Measurements from ENCODE around the gene PHF12. TPM values are rescaled to one million over a fixed set of nuclear protein-coding genes. Genes with fewer than 3 reads are reported as not detected.

The PHF12 gene
- total and polyA plus RNA-seq, 10 of the 15 experiments (the other 5 are each of a cell fraction or from before 2014, with no cell fraction given): 1.3 to 43.9 (median 19.2) TPM

DNA sequence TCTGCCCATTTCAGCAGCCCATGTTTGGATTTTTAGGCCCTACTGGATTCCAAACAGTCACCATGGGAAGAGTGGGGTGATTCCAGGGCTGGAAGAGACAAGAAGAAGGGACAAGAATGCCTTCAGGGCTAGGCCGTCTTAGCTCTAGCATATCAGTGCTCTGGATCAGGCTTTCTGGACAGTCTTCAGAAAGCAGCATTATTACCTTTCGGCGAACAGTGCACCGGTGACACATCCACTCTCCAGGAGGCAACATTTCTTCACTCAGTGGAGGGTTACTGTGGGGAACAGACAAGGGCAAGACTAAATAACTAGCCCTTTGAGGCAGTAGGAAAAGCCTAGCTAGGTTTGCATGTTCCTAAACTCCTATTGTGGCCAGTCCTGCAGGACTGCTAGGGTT lies 24.5 kb downstream of the PHF12 start:
- ATAC-seq (no peak), DNase-seq (ENCODE audit: low read depth, low spot score) (no peak), FAIRE-seq (no peak)
- Histone ChIP-seq H3K4me1 (ENCODE audit: control insufficient read depth, insufficient read depth, low read length) (peaks cover 12% of the 10 kb centered on the region), H2AFZ (ENCODE audit: control insufficient read depth, low read depth, low read length) (no peak overlapping the region), H3K9me3 (replicated peaks; ENCODE audit: control insufficient read depth, insufficient read depth, low read length) (peaks cover 8% of the 10 kb centered on the region; the same call in 2 of the 3 replicates), H3K4me3 (no peak overlapping the region), H3K27ac (ENCODE audit: control insufficient read depth, insufficient read depth) (0 out of 2 replicates have a peak overlapping the region, but pooled peaks have one; percentile 32), H3K4me2 (ENCODE audit: control insufficient read depth, insufficient read depth) (no peak overlapping the region), H3K79me2 (ENCODE audit: control insufficient read depth, insufficient read depth, low read length) (peaks cover 20% of the 10 kb centered on the region), H3K27me3 (replicated peaks in 1 of 2; ENCODE audit: control insufficient read depth in 2 of 2, insufficient read depth in 2 of 2, low read length in 1 of 2) (no peaks in the 10 kb centered on the region), H3K9ac (ENCODE audit: control insufficient read depth, insufficient read depth, low read length) (no peak overlapping the region), H4K20me1 (ENCODE audit: control insufficient read depth, insufficient read depth) (0 out of 2 replicates have a peak, but pooled peaks cover 3% of the 10 kb centered on the region), H3K36me3 (ENCODE audit: control insufficient read depth in 2 of 2, insufficient read depth in 2 of 2, low read length in 1 of 2) (peaks cover 13 to 31% of the 10 kb centered on the region in 2 experiments)
- no TSS peak for BruUV-seq (replicated peaks)
- in situ Hi-C loops (cut with MboI) (no loop called here), intact Hi-C loops (cut with micrococcal nuclease; ENCODE audit: unreplicated experiment) (no loop called here)
- ChIA-PET POLR2A (interaction anchor here (0.8 to 2.6 kb wide), 5 partner anchors 17 to 32 kb away, joined by 3 to 7 read pairs (median 5); partner anchors contain the start of genes DHRS13 and PHF12), CTCF (interaction anchor here (1.0 to 3.3 kb wide), 8 partner anchors 10 to 200 kb away, joined by 4 to 21 read pairs (median 6); partner anchors contain the start of gene TLCD1), RAD21 (ENCODE audit: unreplicated experiment) (interaction anchor here (1.8 to 2.5 kb wide), 2 partner anchors 11 to 18 kb away, joined by 6 read pairs; no protein-coding TSS in a partner anchor), SMC1A (ENCODE audit: uncharacterized antibody, unreplicated experiment) (interaction anchor here (0.7 to 7.3 kb wide), 10 partner anchors 8 to 200 kb away, joined by 3 to 34 read pairs (median 4); no protein-coding TSS in a partner anchor)
- WGBS (ENCODE audit: insufficient coverage, insufficient replicate concordance, low lambda C conversion rate, missing lambda C conversion rate): 97% methylated on average over 4 of the region's 4 CpGs
- TF ChIP-seq, protein P1, sequence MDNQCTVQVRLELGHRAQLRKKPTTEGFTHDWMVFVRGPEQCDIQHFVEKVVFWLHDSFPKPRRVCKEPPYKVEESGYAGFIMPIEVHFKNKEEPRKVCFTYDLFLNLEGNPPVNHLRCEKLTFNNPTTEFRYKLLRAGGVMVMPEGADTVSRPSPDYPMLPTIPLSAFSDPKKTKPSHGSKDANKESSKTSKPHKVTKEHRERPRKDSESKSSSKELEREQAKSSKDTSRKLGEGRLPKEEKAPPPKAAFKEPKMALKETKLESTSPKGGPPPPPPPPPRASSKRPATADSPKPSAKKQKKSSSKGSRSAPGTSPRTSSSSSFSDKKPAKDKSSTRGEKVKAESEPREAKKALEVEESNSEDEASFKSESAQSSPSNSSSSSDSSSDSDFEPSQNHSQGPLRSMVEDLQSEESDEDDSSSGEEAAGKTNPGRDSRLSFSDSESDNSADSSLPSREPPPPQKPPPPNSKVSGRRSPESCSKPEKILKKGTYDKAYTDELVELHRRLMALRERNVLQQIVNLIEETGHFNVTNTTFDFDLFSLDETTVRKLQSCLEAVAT (IDR thresholded peaks at IDR 0.05): no peak
- TF ChIP-seq RCOR1 (conservative IDR thresholded peaks at IDR 0.05; ENCODE audit: low read depth, low read length) (no peak), ELK1 (IDR thresholded peaks at IDR 0.05; ENCODE audit: low read depth, low read length) (no peak), ZBTB33 (IDR thresholded peaks at IDR 0.05) (no peak), GATAD2B (conservative IDR thresholded peaks at IDR 0.05; ENCODE audit: low read depth) (no peak), TBL1XR1 (IDR thresholded peaks at IDR 0.05; ENCODE audit: low read depth, low read length) (no peak), SUPT20H (IDR thresholded peaks at IDR 0.05; ENCODE audit: borderline replicate concordance, control insufficient read depth, low read depth, low read length) (no peak), POLR2AphosphoS2 (IDR thresholded peaks at IDR 0.05; ENCODE audit: low read depth, low read length) (no peak)
- TF ChIP-seq, protein P2, sequence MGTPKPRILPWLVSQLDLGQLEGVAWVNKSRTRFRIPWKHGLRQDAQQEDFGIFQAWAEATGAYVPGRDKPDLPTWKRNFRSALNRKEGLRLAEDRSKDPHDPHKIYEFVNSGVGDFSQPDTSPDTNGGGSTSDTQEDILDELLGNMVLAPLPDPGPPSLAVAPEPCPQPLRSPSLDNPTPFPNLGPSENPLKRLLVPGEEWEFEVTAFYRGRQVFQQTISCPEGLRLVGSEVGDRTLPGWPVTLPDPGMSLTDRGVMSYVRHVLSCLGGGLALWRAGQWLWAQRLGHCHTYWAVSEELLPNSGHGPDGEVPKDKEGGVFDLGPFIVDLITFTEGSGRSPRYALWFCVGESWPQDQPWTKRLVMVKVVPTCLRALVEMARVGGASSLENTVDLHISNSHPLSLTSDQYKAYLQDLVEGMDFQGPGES (IDR thresholded peaks at IDR 0.05): no peak
- TF ChIP-seq, protein P3, sequence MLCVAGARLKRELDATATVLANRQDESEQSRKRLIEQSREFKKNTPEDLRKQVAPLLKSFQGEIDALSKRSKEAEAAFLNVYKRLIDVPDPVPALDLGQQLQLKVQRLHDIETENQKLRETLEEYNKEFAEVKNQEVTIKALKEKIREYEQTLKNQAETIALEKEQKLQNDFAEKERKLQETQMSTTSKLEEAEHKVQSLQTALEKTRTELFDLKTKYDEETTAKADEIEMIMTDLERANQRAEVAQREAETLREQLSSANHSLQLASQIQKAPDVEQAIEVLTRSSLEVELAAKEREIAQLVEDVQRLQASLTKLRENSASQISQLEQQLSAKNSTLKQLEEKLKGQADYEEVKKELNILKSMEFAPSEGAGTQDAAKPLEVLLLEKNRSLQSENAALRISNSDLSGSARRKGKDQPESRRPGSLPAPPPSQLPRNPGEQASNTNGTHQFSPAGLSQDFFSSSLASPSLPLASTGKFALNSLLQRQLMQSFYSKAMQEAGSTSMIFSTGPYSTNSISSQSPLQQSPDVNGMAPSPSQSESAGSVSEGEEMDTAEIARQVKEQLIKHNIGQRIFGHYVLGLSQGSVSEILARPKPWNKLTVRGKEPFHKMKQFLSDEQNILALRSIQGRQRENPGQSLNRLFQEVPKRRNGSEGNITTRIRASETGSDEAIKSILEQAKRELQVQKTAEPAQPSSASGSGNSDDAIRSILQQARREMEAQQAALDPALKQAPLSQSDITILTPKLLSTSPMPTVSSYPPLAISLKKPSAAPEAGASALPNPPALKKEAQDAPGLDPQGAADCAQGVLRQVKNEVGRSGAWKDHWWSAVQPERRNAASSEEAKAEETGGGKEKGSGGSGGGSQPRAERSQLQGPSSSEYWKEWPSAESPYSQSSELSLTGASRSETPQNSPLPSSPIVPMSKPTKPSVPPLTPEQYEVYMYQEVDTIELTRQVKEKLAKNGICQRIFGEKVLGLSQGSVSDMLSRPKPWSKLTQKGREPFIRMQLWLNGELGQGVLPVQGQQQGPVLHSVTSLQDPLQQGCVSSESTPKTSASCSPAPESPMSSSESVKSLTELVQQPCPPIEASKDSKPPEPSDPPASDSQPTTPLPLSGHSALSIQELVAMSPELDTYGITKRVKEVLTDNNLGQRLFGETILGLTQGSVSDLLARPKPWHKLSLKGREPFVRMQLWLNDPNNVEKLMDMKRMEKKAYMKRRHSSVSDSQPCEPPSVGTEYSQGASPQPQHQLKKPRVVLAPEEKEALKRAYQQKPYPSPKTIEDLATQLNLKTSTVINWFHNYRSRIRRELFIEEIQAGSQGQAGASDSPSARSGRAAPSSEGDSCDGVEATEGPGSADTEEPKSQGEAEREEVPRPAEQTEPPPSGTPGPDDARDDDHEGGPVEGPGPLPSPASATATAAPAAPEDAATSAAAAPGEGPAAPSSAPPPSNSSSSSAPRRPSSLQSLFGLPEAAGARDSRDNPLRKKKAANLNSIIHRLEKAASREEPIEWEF (IDR thresholded peaks at IDR 0.05; ENCODE audit: insufficient replicate concordance, low read depth, low read length): no peak

All from GM12878 (cell line).